Bone marrow (tissue), 2 donors: ENCODE measurements around the gene AFAP1.

ENCODE experiments used
- DNase-seq, 2 donors: peaks; one replicate each; lab custom pipeline; 2025; lab: John Stamatoyannopoulos, UW

AFAP1 gene

GRCh38 chr4:7802093-7802726 lies 137.5 kb downstream of the AFAP1 start:
- DNase-seq: peak; percentile 27 to 66

GRCh38 chr4:7801641-7802040 lies 138.0 kb downstream of the AFAP1 start:
- DNase-seq: no peak

GRCh38 chr4:7801001-7801400 lies 138.7 kb downstream of the AFAP1 start:
- DNase-seq: no peak

GRCh38 chr4:7800410-7800809 lies 139.3 kb downstream of the AFAP1 start:
- no peak for DNase-seq

- no peak for DNase-seq
Observed at GRCh38 chr4:7799736-7800135, 139.9 kb downstream of the AFAP1 start.

GRCh38 chr4:7799306-7799705 lies 140.4 kb downstream of the AFAP1 start:
- no peak for DNase-seq

GRCh38 chr4:7798178-7798995 lies 141.3 kb downstream of the AFAP1 start:
- no peak for DNase-seq

GRCh38 chr4:7797330-7797729 lies 142.3 kb downstream of the AFAP1 start:
- no peak for DNase-seq

GRCh38 chr4:7795983-7796382 lies 143.7 kb downstream of the AFAP1 start:
- no peak for DNase-seq

GRCh38 chr4:7793186-7793585 lies 146.5 kb downstream of the AFAP1 start:
- no peak for DNase-seq

- no peak for DNase-seq
Observed at GRCh38 chr4:7792616-7793015, 147.0 kb downstream of the AFAP1 start.

GRCh38 chr4:7790999-7791398 lies 148.7 kb downstream of the AFAP1 start:
- no peak for DNase-seq

- no peak for DNase-seq
Observed at GRCh38 chr4:7790023-7790422, 149.6 kb downstream of the AFAP1 start.

- DNase-seq: no peak
Observed at GRCh38 chr4:7788694-7789425, 150.8 kb downstream of the AFAP1 start.

- no peak for DNase-seq
Observed at GRCh38 chr4:7788193-7788592, 151.5 kb downstream of the AFAP1 start.

GRCh38 chr4:7787681-7788141 lies 151.9 kb downstream of the AFAP1 start:
- no peak for DNase-seq

- no peak for DNase-seq
Observed at GRCh38 chr4:7787067-7787466, 152.6 kb downstream of the AFAP1 start.

GRCh38 chr4:7786517-7786916 lies 153.1 kb downstream of the AFAP1 start:
- no peak for DNase-seq

GRCh38 chr4:7786040-7786439 lies 153.6 kb downstream of the AFAP1 start:
- no peak for DNase-seq

- no peak for DNase-seq
Observed at GRCh38 chr4:7785017-7785416, 154.6 kb downstream of the AFAP1 start.

GRCh38 chr4:7784131-7784870 lies 155.4 kb downstream of the AFAP1 start:
- no peak for DNase-seq

GRCh38 chr4:7783541-7783940 lies 156.1 kb downstream of the AFAP1 start:
- no peak for DNase-seq
